Memory B cell (primary cell): ENCODE results near the gene PCNX2.

Source experiments
- ATAC-seq: fragments of 150-1000 bp; cut with Tn5 transposase; 2 replicates; pipeline ENCODE4 v1.10.0; 2021; ENCODE audit warnings: low read depth, mild to moderate bottlenecking, moderate library complexity
- DNase-seq, 2 donors: peaks; one replicate each; pipeline ENCODE4 v3.0.0; 2022; ENCODE audit warnings: low spot score in 2 of 2
- H3K27ac Mint-ChIP-seq: one replicate; pipeline ENCODE4 v1.8.0; 2022; ENCODE audit warnings: mild to moderate bottlenecking, moderate library complexity, mixed read lengths
- H3K27me3 Mint-ChIP-seq: one replicate; pipeline ENCODE4 v1.8.0; 2022; ENCODE audit warnings: mixed read lengths
- H3K36me3 Mint-ChIP-seq: one replicate; pipeline ENCODE4 v1.8.0; 2022; ENCODE audit warnings: mild to moderate bottlenecking, mixed read lengths
- H3K4me1 Mint-ChIP-seq: one replicate; pipeline ENCODE4 v1.8.0; 2022; ENCODE audit warnings: mixed read lengths
- H3K4me3 Mint-ChIP-seq: one replicate; pipeline ENCODE4 v1.8.0; 2022; ENCODE audit warnings: mild to moderate bottlenecking, moderate library complexity, mixed read lengths
- H3K9me3 Mint-ChIP-seq: one replicate; pipeline ENCODE4 v1.8.0; 2022; ENCODE audit warnings: mixed read lengths

PCNX2 gene

GRCh38 chr1:233256789-233257188, 38.7 kb downstream of the PCNX2 start:
- no peaks in the 10 kb centered on the region for H3K9me3 Mint-ChIP-seq
- H3K27me3 Mint-ChIP-seq = no peaks in the 10 kb centered on the region
- no peak overlapping the region for H3K27ac Mint-ChIP-seq
- no peak for ATAC-seq
- no peak overlapping the region for H3K4me3 Mint-ChIP-seq
- peaks cover 6% of the 10 kb centered on the region for H3K4me1 Mint-ChIP-seq
- peaks cover 33% of the 10 kb centered on the region for H3K36me3 Mint-ChIP-seq
- no peak for DNase-seq

DNA sequence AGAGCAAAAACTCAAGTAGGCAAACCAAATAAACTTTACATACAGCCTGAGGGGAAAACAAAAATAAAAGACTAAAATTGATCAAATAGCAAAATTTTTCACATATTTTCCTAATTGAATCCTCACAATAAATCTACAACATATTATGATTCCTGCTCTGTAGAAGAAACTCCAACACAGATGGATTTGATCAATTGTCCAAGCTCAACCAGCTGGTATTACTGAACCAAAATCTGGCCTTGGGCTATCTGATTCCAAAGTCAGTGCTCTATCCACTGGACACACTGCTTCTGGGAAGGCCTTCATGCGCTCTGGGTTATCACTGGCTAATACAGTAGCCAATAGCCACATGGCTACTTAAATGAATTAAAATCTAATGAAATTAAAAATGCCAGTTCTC, 39.3 kb downstream of the PCNX2 start:
- Mint-ChIP-seq H3K27ac (no peak overlapping the region), H3K27me3 (no peaks in the 10 kb centered on the region), H3K4me3 (no peak overlapping the region), H3K4me1 (peaks cover under 1% of the 10 kb centered on the region), H3K9me3 (no peaks in the 10 kb centered on the region), H3K36me3 (peaks cover 28% of the 10 kb centered on the region)
- ATAC-seq (no peak), DNase-seq (no peak)

DNA sequence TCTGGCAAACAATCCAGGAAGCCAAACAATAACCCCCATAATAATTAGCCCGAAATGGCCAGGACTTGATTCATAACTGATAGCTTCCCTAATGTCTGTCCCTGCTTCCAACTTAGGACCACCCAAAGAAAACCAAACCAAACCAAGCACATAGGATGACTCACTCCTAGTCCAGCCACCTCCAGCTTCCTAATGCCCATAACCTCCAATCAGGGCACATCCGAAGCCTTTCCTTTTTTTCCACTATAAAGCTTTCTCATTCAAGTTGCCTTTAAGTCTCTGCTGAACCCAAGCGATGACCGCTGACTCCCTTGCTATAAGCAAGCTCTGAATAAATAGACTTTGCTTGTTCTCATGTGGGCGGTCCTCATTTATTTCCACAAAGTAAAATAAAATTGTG, 40.4 kb downstream of the PCNX2 start:
- peaks cover 33% of the 10 kb centered on the region for H3K36me3 Mint-ChIP-seq
- no peak for ATAC-seq
- H3K9me3 Mint-ChIP-seq = no peaks in the 10 kb centered on the region
- no peak overlapping the region for H3K4me3 Mint-ChIP-seq
- DNase-seq = no peak
- no peaks in the 10 kb centered on the region for H3K4me1 Mint-ChIP-seq
- H3K27me3 Mint-ChIP-seq = no peaks in the 10 kb centered on the region
- H3K27ac Mint-ChIP-seq = no peak overlapping the region

- DNase-seq (no peak), ATAC-seq (no peak)
- H3K27me3 Mint-ChIP-seq = no peaks in the 10 kb centered on the region
- H3K4me3 Mint-ChIP-seq = no peak overlapping the region
- peaks cover 31% of the 10 kb centered on the region for H3K36me3 Mint-ChIP-seq
- H3K27ac Mint-ChIP-seq = no peak overlapping the region
- H3K4me1 Mint-ChIP-seq = no peaks in the 10 kb centered on the region
- H3K9me3 Mint-ChIP-seq = no peaks in the 10 kb centered on the region
Measured at GRCh38 chr1:233253832-233254331, 41.6 kb downstream of the PCNX2 start.

DNA sequence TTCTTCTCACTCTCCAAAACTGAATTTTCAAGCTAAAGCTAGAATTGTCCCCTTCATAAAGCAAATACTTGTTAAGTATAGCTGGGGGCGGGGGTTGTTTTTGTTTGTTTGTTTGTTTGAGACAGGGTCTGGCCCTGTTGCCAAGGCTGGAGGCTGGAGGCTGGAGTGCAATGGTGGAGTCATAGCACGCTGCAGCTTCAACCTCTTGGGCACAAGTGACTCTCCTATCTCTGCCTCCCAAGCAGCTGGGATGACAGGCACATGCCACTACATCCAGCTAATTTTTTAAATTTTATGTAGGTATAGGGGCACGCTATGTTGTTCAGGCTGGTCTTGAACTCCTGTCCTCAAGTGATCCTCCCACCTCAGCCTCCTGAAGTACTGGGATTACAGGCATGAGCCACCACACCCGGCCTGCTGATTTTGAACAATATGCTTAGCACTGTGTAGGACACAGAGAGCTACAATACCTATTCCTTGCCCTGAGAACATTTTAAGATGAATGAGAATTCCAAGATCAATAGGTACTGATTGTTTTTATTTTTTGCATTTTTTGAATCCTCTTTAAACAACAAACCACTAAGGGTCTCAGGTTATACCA, 42.2 kb downstream of the PCNX2 start:
- Mint-ChIP-seq H3K27ac (no peak overlapping the region), H3K36me3 (peaks cover 30% of the 10 kb centered on the region), H3K4me3 (no peak overlapping the region)

GRCh38 chr1:233252441-233252840, 43.1 kb downstream of the PCNX2 start:
- DNase-seq = no peak
- Mint-ChIP-seq H3K27me3 (no peaks in the 10 kb centered on the region), H3K4me1 (no peaks in the 10 kb centered on the region), H3K36me3 (peaks cover 25% of the 10 kb centered on the region), H3K27ac (no peak overlapping the region), H3K9me3 (no peaks in the 10 kb centered on the region), H3K4me3 (no peak overlapping the region)
- ATAC-seq = no peak

More for the DNA sequence above, 42.2 kb downstream of the PCNX2 start:
- no peaks in the 10 kb centered on the region for H3K4me1 Mint-ChIP-seq
- no peak for DNase-seq
- no peak for ATAC-seq
- no peaks in the 10 kb centered on the region for H3K9me3 Mint-ChIP-seq
- no peaks in the 10 kb centered on the region for H3K27me3 Mint-ChIP-seq

GRCh38 chr1:233251201-233251720, 44.3 kb downstream of the PCNX2 start:
- H3K4me3 Mint-ChIP-seq = no peak overlapping the region
- ATAC-seq (no peak), DNase-seq (no peak)
- H3K4me1 Mint-ChIP-seq = no peaks in the 10 kb centered on the region
- H3K9me3 Mint-ChIP-seq = no peaks in the 10 kb centered on the region
- H3K27ac Mint-ChIP-seq = no peak overlapping the region
- peaks cover 25% of the 10 kb centered on the region for H3K36me3 Mint-ChIP-seq
- H3K27me3 Mint-ChIP-seq = no peaks in the 10 kb centered on the region

DNA sequence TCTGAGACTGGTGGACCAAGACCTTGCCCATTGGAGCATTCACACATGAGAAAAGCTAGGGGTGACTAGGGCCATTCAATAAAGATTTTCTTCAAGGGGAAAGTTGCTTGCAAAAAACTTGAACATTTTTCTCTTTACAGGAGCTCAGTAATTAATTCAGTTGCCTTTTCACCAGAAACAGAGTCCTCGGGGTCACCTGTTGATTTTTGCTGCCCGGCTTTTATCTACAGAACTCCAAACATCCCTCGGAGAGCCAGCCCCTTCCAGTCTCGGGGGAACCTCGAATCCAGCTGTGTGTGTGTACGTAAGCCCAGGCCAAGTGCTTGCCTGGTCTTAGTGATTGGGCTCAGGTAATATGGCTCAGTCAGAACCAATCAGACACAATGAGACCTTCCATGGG, 47.5 kb downstream of the PCNX2 start:
- Mint-ChIP-seq H3K4me1 (no peaks in the 10 kb centered on the region), H3K9me3 (no peaks in the 10 kb centered on the region), H3K4me3 (no peak overlapping the region), H3K36me3 (peaks cover 27% of the 10 kb centered on the region), H3K27ac (no peak overlapping the region), H3K27me3 (no peaks in the 10 kb centered on the region)
- no peak for ATAC-seq
- DNase-seq = no peak

DNA sequence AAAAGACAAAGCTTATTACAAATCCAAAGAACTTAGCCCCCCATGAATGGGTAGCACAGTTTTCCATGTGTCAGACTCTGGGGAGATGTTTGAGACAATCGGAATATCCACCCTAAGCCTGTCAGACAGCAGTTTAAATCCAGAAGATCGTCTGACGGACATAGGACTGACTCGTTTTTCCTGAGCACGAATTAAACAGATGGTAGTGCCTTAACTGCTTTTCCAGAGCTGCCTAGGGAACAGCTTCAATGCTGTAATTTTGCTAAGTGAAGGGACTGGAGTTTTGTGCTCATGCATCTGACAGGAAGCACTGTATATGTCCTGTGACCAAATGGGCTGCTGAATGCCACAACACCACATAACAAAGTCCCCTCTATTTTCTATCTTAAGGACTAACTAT, 48.6 kb downstream of the PCNX2 start:
- H3K9me3 Mint-ChIP-seq = no peaks in the 10 kb centered on the region
- no peaks in the 10 kb centered on the region for H3K4me1 Mint-ChIP-seq
- H3K36me3 Mint-ChIP-seq = peaks cover 24% of the 10 kb centered on the region
- DNase-seq (no peak), ATAC-seq (no peak)
- no peaks in the 10 kb centered on the region for H3K27me3 Mint-ChIP-seq
- H3K4me3 Mint-ChIP-seq = no peak overlapping the region
- no peak overlapping the region for H3K27ac Mint-ChIP-seq

- Mint-ChIP-seq H3K27ac (no peak overlapping the region), H3K9me3 (no peaks in the 10 kb centered on the region), H3K4me1 (no peaks in the 10 kb centered on the region), H3K36me3 (peaks cover 18% of the 10 kb centered on the region), H3K4me3 (no peak overlapping the region), H3K27me3 (no peaks in the 10 kb centered on the region)
- DNase-seq (no peak), ATAC-seq (no peak)
Measured at GRCh38 chr1:233245191-233245765, 50.2 kb downstream of the PCNX2 start.

DNA sequence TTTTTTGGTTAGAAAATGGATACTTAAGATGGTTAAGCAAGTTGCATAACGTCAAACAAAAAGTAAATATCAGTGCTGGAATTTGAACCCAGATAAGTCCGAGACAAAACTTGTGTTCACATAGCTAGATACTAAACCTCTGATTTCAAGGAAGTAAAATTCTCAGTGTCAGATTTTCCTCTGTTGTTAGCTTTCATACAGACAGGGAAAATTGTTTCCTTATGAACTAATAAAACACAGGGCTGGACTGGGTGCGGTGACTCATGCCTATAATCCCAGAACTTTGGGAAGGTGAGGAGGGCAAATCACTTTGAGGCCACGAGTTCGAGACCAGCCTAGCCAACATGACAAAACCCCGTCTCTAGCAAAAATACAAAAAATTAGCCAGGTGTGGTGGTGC, 51.3 kb downstream of the PCNX2 start:
- Mint-ChIP-seq H3K9me3 (no peaks in the 10 kb centered on the region), H3K4me3 (no peak overlapping the region), H3K27me3 (no peaks in the 10 kb centered on the region), H3K27ac (no peak overlapping the region), H3K36me3 (peaks cover 14% of the 10 kb centered on the region), H3K4me1 (no peaks in the 10 kb centered on the region)
- no peak for ATAC-seq
- DNase-seq = no peak

- Mint-ChIP-seq H3K9me3 (no peaks in the 10 kb centered on the region), H3K27ac (no peak overlapping the region), H3K36me3 (peaks cover 10% of the 10 kb centered on the region), H3K4me3 (no peak overlapping the region), H3K27me3 (no peaks in the 10 kb centered on the region), H3K4me1 (no peaks in the 10 kb centered on the region)
- ATAC-seq (no peak), DNase-seq (no peak)
Measured at GRCh38 chr1:233242827-233243483, 52.6 kb downstream of the PCNX2 start.

- Mint-ChIP-seq H3K27ac (no peak overlapping the region), H3K36me3 (peaks cover 12% of the 10 kb centered on the region), H3K27me3 (no peaks in the 10 kb centered on the region), H3K4me3 (no peak overlapping the region), H3K4me1 (no peaks in the 10 kb centered on the region), H3K9me3 (no peaks in the 10 kb centered on the region)
- no peak for ATAC-seq
- no peak for DNase-seq
Measured at GRCh38 chr1:233241759-233242158, 53.8 kb downstream of the PCNX2 start.

GRCh38 chr1:233240829-233241682, 54.5 kb downstream of the PCNX2 start:
- no peak for ATAC-seq
- Mint-ChIP-seq H3K4me1 (no peaks in the 10 kb centered on the region), H3K9me3 (no peaks in the 10 kb centered on the region), H3K27ac (no peak overlapping the region), H3K4me3 (no peak overlapping the region), H3K36me3 (peaks cover 17% of the 10 kb centered on the region), H3K27me3 (no peaks in the 10 kb centered on the region)
- no peak for DNase-seq
